GM13977 (cell line): ENCODE measurements around the gene CFAP53.

Experiments
- DNase-seq: peaks from one replicate; pipeline ENCODE4 v3.0.0; 2012; ENCODE audit warnings: low spot score
- CTCF ChIP-seq: IDR thresholded peaks from 2 replicates; pipeline ENCODE4 v1.5.1; 2012; ENCODE audit warnings: mild to moderate bottlenecking, control low read depth; ENCODE audit not compliant: insufficient read depth; ENCODE audit errors: extremely low read depth, missing control alignments
- in situ Hi-C: fragments of 300-500 bp; cut with MboI; formaldehyde crosslinking; loops from one replicate; pipeline ENCODE4 v1.12.0; 2022; ENCODE audit warnings: low sequenced_read_pairs, low pct_unique_long_range_greater_than_20kb, mixed read lengths, inconsistent platforms; ENCODE audit not compliant: unreplicated experiment

The CFAP53 gene

DNA sequence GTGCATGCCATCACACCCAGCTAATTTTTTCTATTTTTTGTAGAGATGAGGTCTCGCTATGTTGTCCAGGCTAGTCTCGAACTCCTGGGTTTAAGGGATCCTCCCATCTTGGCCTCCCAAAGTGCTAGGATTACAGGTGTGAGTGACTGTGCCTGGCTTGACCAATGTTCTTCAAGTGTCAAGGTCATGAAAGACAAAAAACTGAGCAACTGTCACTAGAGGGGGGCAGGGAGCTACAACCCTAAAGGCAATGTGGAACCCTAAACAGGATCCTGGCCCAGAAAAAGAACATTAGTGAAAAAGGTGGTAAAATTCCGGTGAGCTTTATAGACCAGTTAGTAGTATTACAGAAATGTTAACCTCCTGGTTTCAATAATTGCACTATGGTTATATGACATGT, 78.6 kb downstream of the CFAP53 start:
- DNase-seq, result no peak
- TF ChIP-seq CTCF, result no peak
- in situ Hi-C loops, result no loop called here

- no peak for DNase-seq
- in situ Hi-C loops, result no loop called here
- TF ChIP-seq CTCF, result no peak
These were observed 79.9 kb downstream of the CFAP53 start for GRCh38 chr18:50186385-50186784.

- DNase-seq, result no peak
- no peak for TF ChIP-seq CTCF
- in situ Hi-C loops, result no loop called here
These were observed 82.7 kb downstream of the CFAP53 start for GRCh38 chr18:50183556-50183955.

DNA sequence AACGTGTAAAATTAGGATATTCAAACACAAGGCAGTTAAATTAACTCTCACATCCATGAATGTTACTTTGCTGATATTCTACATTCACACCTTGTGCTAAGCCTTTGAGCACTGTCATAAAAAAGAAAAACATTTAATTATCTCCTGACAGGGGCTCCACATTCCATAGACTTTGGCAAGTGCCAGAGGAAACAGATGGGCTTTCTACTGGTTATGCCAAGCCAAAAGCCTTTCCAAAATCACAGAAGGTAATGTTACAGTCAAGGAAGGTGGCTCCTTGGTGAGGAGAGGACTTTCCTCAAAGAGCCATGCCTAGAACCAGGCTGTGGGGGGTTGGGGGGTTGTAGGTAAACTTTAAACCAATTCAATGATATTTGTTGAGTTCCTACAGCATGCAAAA, 83.8 kb downstream of the CFAP53 start:
- in situ Hi-C loops, result no loop called here

DNA sequence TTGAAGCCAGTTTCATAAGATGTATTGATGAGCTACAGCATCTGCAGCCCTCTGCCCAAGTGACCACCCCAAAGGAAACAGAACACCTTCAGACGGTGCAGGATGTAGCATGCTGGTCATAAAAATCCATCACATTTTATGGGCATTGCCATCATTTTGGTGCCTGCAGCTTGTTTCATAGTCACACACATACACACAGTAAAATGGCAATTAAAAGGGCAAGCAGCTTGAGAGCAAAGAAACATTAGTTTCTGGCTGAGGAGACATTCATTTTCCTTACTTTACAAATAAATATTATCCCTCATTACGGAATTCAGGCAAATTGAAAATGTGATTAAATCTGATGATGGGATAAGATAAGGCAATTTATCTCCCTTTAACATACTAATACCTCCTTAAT, 84.7 kb downstream of the CFAP53 start:
- in situ Hi-C loops, result no loop called here

More for the DNA sequence above, 83.8 kb downstream of the CFAP53 start:
- DNase-seq, result no peak
- no peak for TF ChIP-seq CTCF

GRCh38 chr18:50179465-50179864, 86.8 kb downstream of the CFAP53 start:
- no peak for TF ChIP-seq CTCF
- in situ Hi-C loops, result no loop called here
- DNase-seq, result no peak

More for the DNA sequence above, 84.7 kb downstream of the CFAP53 start:
- no peak for TF ChIP-seq CTCF
- DNase-seq, result no peak
